Astrocyte (in vitro differentiated cells and primary cell): ENCODE data around the gene KY.

Experiments used
- EZH2 ChIP-seq: IDR thresholded peaks from 2 replicates; pipeline ENCODE4 v1.6.1; 2012; ENCODE audit warnings: mild to moderate bottlenecking, low read length, inconsistent platforms; ENCODE audit not compliant: insufficient read depth
- TF ChIP-seq, protein P1 (sequence below): IDR thresholded peaks from 2 replicates; pipeline ENCODE4 v1.5.1; 2011; ENCODE audit warnings: low read depth, mild to moderate bottlenecking, inconsistent platforms, low read length, moderate library complexity; ENCODE audit not compliant: insufficient read depth

DNA sequence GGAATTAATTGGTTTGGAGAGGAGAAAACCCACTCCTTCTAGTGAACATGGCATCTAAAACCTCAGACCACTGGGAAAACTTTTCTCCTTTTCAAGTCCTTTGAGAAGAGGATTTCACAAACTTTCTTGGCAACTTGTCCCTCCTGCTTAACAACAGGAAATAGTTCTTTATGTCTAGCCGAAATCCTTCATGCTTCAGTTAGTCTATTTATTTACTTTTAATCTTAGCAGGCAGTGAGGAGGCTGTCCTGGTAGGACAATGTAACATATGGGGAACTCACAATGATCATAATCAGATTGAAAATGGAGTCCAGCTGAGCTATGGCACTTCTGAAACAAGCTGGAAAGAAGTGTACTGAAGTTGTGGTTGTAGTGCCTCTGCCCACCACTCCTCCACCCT, 50.6 kb downstream of the KY start:
- TF ChIP-seq, protein P1, sequence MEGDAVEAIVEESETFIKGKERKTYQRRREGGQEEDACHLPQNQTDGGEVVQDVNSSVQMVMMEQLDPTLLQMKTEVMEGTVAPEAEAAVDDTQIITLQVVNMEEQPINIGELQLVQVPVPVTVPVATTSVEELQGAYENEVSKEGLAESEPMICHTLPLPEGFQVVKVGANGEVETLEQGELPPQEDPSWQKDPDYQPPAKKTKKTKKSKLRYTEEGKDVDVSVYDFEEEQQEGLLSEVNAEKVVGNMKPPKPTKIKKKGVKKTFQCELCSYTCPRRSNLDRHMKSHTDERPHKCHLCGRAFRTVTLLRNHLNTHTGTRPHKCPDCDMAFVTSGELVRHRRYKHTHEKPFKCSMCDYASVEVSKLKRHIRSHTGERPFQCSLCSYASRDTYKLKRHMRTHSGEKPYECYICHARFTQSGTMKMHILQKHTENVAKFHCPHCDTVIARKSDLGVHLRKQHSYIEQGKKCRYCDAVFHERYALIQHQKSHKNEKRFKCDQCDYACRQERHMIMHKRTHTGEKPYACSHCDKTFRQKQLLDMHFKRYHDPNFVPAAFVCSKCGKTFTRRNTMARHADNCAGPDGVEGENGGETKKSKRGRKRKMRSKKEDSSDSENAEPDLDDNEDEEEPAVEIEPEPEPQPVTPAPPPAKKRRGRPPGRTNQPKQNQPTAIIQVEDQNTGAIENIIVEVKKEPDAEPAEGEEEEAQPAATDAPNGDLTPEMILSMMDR: no peak
- TF ChIP-seq EZH2: no peak
